Neural progenitor cell (in vitro differentiated cells): Measurements from ENCODE around the gene GAB4. TPM values are rescaled to one million over a fixed set of nuclear protein-coding genes. Genes with fewer than 3 reads are reported as not detected.

Experiments used
- DNase-seq: peaks from one replicate; pipeline ENCODE4 v3.0.0-alpha.2; 2016; ENCODE audit warnings: low spot score
- H2AFZ ChIP-seq: fragments of 200-600 bp; sonication (generic); replicated peaks from 2 replicates; pipeline ENCODE4 v1.6.1; 2016; ENCODE audit warnings: antibody characterized with exemption
- H3F3A ChIP-seq: fragments of 200-600 bp; sonication (generic); 2 replicates; pipeline ENCODE4 v1.6.1; 2016; ENCODE audit warnings: antibody characterized with exemption, low read depth
- H3K27ac ChIP-seq: fragments of 200-600 bp; sonication (generic); 2 replicates; pipeline ENCODE4 v1.5.1; 2016; ENCODE audit warnings: mild to moderate bottlenecking
- H3K27me3 ChIP-seq: fragments of 200-600 bp; sonication (generic); 2 replicates; pipeline ENCODE4 v1.6.1; 2016; ENCODE audit warnings: mild to moderate bottlenecking, moderate library complexity
- H3K36me3 ChIP-seq: fragments of 200-600 bp; sonication (generic); 2 replicates; pipeline ENCODE4 v1.5.1; 2016
- H3K4me1 ChIP-seq: fragments of 200-600 bp; sonication (generic); 2 replicates; pipeline ENCODE4 v1.6.1; 2016; ENCODE audit warnings: mixed run types
- H3K4me2 ChIP-seq: fragments of 200-600 bp; sonication (generic); 2 replicates; pipeline ENCODE4 v1.6.1; 2016
- H3K4me3 ChIP-seq: fragments of 200-600 bp; sonication (generic); 2 replicates; pipeline ENCODE4 v1.5.1; 2016
- H3K79me2 ChIP-seq: fragments of 200-600 bp; sonication (generic); 2 replicates; pipeline ENCODE4 v1.6.1; 2016; ENCODE audit warnings: low read depth
- H3K9ac ChIP-seq: fragments of 200-600 bp; sonication (generic); 2 replicates; pipeline ENCODE4 v1.6.1; 2016
- H3K9me3 ChIP-seq: fragments of 200-600 bp; sonication (generic); 2 replicates; pipeline ENCODE4 v1.5.1; 2016; ENCODE audit warnings: low read depth
- H4K20me1 ChIP-seq: fragments of 200-600 bp; sonication (generic); 2 replicates; pipeline ENCODE4 v1.6.1; 2016; ENCODE audit warnings: low read depth
- H3K27ac Mint-ChIP-seq: 3 replicates; pipeline ENCODE4 v1.8.0; 2021; ENCODE audit warnings: mixed read lengths
- H3K27me3 Mint-ChIP-seq: 2 replicates; pipeline ENCODE4 v1.8.0; 2022; ENCODE audit warnings: low read depth, mild to moderate bottlenecking, inconsistent platforms, moderate library complexity, mixed read lengths; ENCODE audit not compliant: insufficient read depth
- H3K36me3 Mint-ChIP-seq: 3 replicates; pipeline ENCODE4 v1.8.0; 2021; ENCODE audit warnings: mixed read lengths
- H3K4me1 Mint-ChIP-seq: 3 replicates; pipeline ENCODE4 v1.8.0; 2021; ENCODE audit warnings: mixed read lengths
- H3K4me3 Mint-ChIP-seq: 3 replicates; pipeline ENCODE4 v1.8.0; 2021; ENCODE audit warnings: mild to moderate bottlenecking, moderate library complexity, mixed read lengths
- H3K9me3 Mint-ChIP-seq: 3 replicates; pipeline ENCODE4 v1.8.0; 2020; ENCODE audit warnings: mixed read lengths
- EZH2 ChIP-seq: fragments of 200-600 bp; sonication (generic); IDR thresholded peaks from 2 replicates; pipeline ENCODE4 v1.6.1; 2017; ENCODE audit warnings: antibody characterized with exemption, mild to moderate bottlenecking, moderate library complexity
- EZH2phosphoT487 ChIP-seq: fragments of 200-600 bp; sonication (generic); IDR thresholded peaks from 2 replicates; pipeline ENCODE4 v1.6.1; 2017; ENCODE audit warnings: antibody characterized with exemption
- total RNA-seq: library from RNA; depleted of rRNA; stranded (reverse); fragments of >200 nt; gene quantifications from 2 replicates; pipeline ENCODE4 v1.2.3, GENCODE V29; 2015; ENCODE audit warnings: low replicate concordance
- TF ChIP-seq, protein P1 (sequence below): fragments of 200-600 bp; sonication (generic); IDR thresholded peaks from 2 replicates; pipeline ENCODE4 v1.5.1; 2017; ENCODE audit warnings: antibody characterized with exemption, mild to moderate bottlenecking

The GAB4 gene
- total RNA-seq, 1 donor from 2014 or later = 0.07 TPM

DNA sequence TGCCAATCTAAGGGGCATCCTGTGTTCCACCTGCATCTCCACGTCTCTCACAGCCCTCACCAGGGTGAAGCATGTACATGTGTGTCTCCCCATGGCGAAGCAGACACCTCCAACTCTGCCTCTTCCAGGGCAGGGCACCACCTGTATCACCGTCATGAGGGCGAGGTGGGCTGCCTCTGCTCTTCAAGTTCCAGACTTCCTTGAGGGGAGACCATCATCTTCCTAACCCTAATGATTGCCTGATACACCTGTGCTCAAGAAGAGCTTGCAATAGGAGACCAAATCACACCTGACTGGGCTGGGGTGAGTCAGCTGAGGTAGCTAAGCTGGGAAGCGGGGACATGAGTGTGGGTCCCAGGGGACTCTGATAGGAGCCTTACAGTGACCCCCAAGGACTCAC is 43.7 kb downstream of the GAB4 start:
- Mint-ChIP-seq H3K4me3 (no peak overlapping the region), H3K27me3 (peaks cover 2% of the 10 kb centered on the region), H3K9me3 (peaks cover 33% of the 10 kb centered on the region), H3K36me3 (no peaks in the 10 kb centered on the region), H3K4me1 (no peaks in the 10 kb centered on the region), H3K27ac (no peak overlapping the region)
- Histone ChIP-seq H3K27me3 (no peaks in the 10 kb centered on the region), H3K9me3 (no peaks in the 10 kb centered on the region), H3K79me2 (no peaks in the 10 kb centered on the region), H2AFZ (no peak overlapping the region), H4K20me1 (no peaks in the 10 kb centered on the region), H3K4me1 (no peaks in the 10 kb centered on the region), H3K4me2 (no peak overlapping the region), H3K36me3 (no peaks in the 10 kb centered on the region), H3F3A (no peaks in the 10 kb centered on the region), H3K4me3 (no peak overlapping the region), H3K27ac (no peak overlapping the region), H3K9ac (no peak overlapping the region)
- DNase-seq = no peak
- TF ChIP-seq EZH2phosphoT487 (no peak), EZH2 (no peak)
- TF ChIP-seq, protein P1, sequence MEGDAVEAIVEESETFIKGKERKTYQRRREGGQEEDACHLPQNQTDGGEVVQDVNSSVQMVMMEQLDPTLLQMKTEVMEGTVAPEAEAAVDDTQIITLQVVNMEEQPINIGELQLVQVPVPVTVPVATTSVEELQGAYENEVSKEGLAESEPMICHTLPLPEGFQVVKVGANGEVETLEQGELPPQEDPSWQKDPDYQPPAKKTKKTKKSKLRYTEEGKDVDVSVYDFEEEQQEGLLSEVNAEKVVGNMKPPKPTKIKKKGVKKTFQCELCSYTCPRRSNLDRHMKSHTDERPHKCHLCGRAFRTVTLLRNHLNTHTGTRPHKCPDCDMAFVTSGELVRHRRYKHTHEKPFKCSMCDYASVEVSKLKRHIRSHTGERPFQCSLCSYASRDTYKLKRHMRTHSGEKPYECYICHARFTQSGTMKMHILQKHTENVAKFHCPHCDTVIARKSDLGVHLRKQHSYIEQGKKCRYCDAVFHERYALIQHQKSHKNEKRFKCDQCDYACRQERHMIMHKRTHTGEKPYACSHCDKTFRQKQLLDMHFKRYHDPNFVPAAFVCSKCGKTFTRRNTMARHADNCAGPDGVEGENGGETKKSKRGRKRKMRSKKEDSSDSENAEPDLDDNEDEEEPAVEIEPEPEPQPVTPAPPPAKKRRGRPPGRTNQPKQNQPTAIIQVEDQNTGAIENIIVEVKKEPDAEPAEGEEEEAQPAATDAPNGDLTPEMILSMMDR = no peak

DNA sequence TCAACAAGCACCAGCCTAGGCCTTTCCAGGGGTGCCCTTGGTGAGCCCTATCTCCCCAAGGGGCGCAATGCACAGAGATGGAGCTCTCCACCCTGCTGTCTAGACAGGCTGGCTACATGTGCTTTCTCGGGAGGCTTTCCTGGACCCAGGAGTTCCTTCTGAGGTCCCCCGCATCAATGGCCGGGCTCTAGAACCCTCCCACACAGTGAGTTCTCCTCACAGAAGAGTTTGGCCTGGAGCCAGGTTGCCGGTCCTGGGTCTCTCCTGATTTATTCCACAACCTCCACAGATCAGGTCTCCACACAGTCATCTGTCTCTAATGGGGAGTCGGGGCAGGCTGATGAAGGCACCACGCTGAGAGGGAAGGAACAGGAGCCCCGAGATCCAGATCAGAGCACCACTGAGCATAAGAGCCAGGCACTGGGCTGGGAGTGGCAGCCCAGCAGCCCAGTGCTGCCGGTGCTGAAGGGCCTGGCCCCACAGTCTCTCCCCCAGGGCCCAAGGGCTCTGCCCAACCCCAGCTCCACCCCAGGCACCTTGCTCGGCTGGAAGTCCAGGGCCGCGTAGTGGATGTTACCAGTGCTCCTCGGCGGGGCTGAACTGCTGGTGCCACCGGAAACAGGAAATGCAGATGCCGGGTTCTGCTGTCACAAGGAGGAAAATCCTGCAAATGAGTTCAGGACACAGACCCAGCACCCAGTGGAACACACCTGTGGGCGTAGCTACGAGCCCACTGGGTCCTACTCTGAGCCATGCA is 44.7 kb downstream of the GAB4 start:
- DNase-seq = no peak
- H3K4me3 ChIP-seq = no peak overlapping the region
- no peaks in the 10 kb centered on the region for H4K20me1 ChIP-seq
- H3K4me2 ChIP-seq = no peak overlapping the region
- Mint-ChIP-seq H3K27me3 (peaks cover 2% of the 10 kb centered on the region), H3K36me3 (no peaks in the 10 kb centered on the region), H3K27ac (no peak overlapping the region), H3K9me3 (peaks cover 31% of the 10 kb centered on the region), H3K4me1 (no peaks in the 10 kb centered on the region), H3K4me3 (no peak overlapping the region)
- H3K36me3 ChIP-seq = no peaks in the 10 kb centered on the region
- TF ChIP-seq EZH2 (no peak), EZH2phosphoT487 (no peak)
- TF ChIP-seq, protein P1 = no peak
- H3K27me3 ChIP-seq = no peaks in the 10 kb centered on the region
- H3K9ac ChIP-seq = no peak overlapping the region
- no peaks in the 10 kb centered on the region for H3K4me1 ChIP-seq
- H2AFZ ChIP-seq = no peak overlapping the region
- no peaks in the 10 kb centered on the region for H3F3A ChIP-seq
- no peak overlapping the region for H3K27ac ChIP-seq
- no peaks in the 10 kb centered on the region for H3K79me2 ChIP-seq
- H3K9me3 ChIP-seq = no peaks in the 10 kb centered on the region

DNA sequence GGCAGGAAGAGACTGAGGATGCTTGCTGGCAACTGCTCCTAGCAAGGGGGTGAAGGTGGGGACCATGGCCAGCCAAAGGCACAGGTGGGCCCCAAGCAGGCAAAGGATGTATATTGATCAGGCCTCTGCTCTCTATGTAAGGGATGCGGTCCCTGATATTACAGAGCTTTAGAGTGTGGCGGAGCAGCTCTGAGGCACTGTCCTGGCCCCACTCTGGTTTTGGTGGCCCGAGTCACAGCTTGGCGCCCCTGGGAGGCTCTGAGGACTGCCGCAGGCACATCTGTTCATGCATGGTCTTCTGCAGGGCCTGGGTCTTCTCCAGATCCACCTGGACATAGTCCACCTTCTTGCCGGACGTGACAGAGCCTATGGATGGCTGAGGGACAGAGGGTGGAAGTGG is 45.5 kb downstream of the GAB4 start:
- H3K4me1 ChIP-seq = no peaks in the 10 kb centered on the region
- no peaks in the 10 kb centered on the region for H3K27me3 ChIP-seq
- H3K27ac ChIP-seq = no peak overlapping the region
- Mint-ChIP-seq H3K36me3 (no peaks in the 10 kb centered on the region), H3K4me3 (no peak overlapping the region), H3K4me1 (no peaks in the 10 kb centered on the region), H3K27me3 (peaks cover 2% of the 10 kb centered on the region), H3K27ac (no peak overlapping the region), H3K9me3 (peaks cover 30% of the 10 kb centered on the region)
- no peak overlapping the region for H3K9ac ChIP-seq
- H3K9me3 ChIP-seq = no peaks in the 10 kb centered on the region
- H3K79me2 ChIP-seq = no peaks in the 10 kb centered on the region
- H3K4me2 ChIP-seq = no peak overlapping the region
- no peak for DNase-seq
- H3F3A ChIP-seq = no peaks in the 10 kb centered on the region
- TF ChIP-seq EZH2 = no peak
- TF ChIP-seq EZH2phosphoT487 = no peak
- TF ChIP-seq, protein P1 = no peak
- no peaks in the 10 kb centered on the region for H3K36me3 ChIP-seq
- H3K4me3 ChIP-seq = no peak overlapping the region
- H2AFZ ChIP-seq = no peak overlapping the region
- no peaks in the 10 kb centered on the region for H4K20me1 ChIP-seq
